GM18505 (cell line): ENCODE measurements around the gene CDK5RAP2.
"Not testable (repeated sequence)": the region's sequence is repeated elsewhere in the genome, so short reads cannot be mapped to it uniquely, and the experiment has no call there.

Experiments
- ATAC-seq: cut with Tn5 transposase; IDR thresholded peaks from one replicate; pipeline ENCODE4 v1.9.1; 2021; ENCODE audit not compliant: unreplicated experiment
- POLR2A ChIP-seq: IDR thresholded peaks from 4 replicates; pipeline ENCODE4 v1.6.1; 2011; ENCODE audit warnings: borderline replicate concordance; ENCODE audit not compliant: insufficient read depth, insufficient read length; ENCODE audit errors: extremely low read depth

CDK5RAP2 gene

GRCh38 chr9:120500733-120501132 is 79.2 kb downstream of the CDK5RAP2 start:
- no peak for ATAC-seq
- TF ChIP-seq POLR2A, result no peak

GRCh38 chr9:120497865-120498264 is 82.1 kb downstream of the CDK5RAP2 start:
- ATAC-seq, result not testable (repeated sequence)

GRCh38 chr9:120496438-120496837 is 83.5 kb downstream of the CDK5RAP2 start:
- not testable (repeated sequence) for ATAC-seq

DNA sequence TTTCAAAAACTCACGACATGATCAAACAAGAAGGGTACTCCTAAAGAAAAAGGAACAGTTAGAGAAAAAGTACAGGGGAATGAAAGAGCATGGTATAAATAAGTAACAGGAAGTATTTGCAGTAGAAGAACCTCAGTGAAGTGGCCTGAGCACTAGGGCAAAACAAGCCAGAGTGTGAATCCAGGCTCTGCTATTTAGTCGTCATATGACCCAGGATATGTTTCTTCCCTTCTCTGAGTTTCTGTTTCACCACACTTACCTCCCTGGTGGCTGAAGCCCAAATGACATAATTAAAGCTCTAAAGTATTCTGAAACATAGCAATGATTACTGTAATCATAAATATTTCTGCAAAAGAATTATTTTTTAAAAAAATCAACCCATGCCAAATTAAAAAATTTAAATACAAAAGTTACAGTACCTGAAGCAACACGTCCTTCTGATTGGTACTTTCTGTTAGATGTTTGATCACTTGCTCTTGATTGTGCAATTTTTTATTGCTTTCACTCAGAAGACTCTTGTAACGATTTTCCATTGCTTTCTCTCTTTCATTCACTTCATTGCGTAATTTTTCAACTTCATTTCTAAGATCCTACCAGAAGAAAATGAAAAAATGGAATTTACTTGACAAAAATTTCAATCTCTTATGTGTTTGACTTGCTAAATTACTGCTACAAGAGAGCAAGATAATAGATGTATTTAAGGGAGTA is 88.9 kb downstream of the CDK5RAP2 start:
- TF ChIP-seq POLR2A, result no peak
- peak; percentile 95 for ATAC-seq

GRCh38 chr9:120486835-120487234 is 93.1 kb downstream of the CDK5RAP2 start:
- no peak for TF ChIP-seq POLR2A
- ATAC-seq, result no peak

GRCh38 chr9:120486347-120486746 is 93.6 kb downstream of the CDK5RAP2 start:
- no peak for ATAC-seq
- TF ChIP-seq POLR2A, result no peak

GRCh38 chr9:120485788-120486187 is 94.2 kb downstream of the CDK5RAP2 start:
- no peak for TF ChIP-seq POLR2A
- no peak for ATAC-seq

DNA sequence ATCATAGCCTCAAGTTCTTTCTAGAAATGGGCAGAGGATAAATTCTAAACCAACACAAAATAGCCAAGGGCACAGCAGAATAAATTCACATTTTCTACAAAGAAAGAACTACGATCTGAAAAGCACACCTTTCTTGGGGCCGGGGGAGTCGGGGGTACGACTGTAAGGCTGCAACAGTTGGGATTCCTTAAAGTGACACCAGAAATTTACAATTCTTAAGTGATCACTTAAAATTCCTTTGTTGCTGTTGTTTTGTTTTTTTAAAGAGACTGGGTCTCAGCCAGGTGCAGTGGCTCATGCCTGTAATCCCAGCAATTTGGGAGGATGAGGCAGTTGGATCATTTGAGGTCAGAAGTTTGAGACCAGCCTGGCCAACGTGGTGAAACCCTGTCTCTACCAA is 95.8 kb downstream of the CDK5RAP2 start:
- no peak for TF ChIP-seq POLR2A
- no peak for ATAC-seq

GRCh38 chr9:120482424-120483186 is 97.4 kb downstream of the CDK5RAP2 start:
- no peak for ATAC-seq
- no peak for TF ChIP-seq POLR2A

DNA sequence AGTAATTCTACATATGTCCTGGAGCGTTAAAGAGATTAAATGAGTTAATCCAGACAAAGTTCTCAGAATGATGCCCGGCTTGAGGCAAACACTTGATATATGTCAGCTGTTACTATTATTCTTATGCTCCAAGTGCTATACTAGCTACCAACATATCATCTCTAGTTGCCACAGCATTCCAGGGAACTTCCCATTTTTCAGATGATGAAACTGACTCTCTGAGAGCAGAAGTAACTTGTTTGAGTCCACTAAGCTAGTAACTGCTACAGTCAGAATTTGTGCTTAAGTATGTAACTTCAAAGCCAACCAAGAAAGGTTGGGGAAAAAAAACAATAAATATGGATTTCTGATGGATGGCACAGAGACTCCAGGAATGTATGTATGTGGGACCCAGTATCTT is 98.1 kb downstream of the CDK5RAP2 start:
- TF ChIP-seq POLR2A, result no peak
- ATAC-seq, result no peak

- ATAC-seq, result no peak
These were observed 98.7 kb downstream of the CDK5RAP2 start for GRCh38 chr9:120481248-120481647.

GRCh38 chr9:120480707-120481106 is 99.3 kb downstream of the CDK5RAP2 start:
- TF ChIP-seq POLR2A, result no peak
- ATAC-seq, result no peak

More at GRCh38 chr9:120481248-120481647, 98.7 kb downstream of the CDK5RAP2 start:
- no peak for TF ChIP-seq POLR2A

GRCh38 chr9:120478208-120478607 is 101.8 kb downstream of the CDK5RAP2 start:
- TF ChIP-seq POLR2A, result no peak
- no peak for ATAC-seq

DNA sequence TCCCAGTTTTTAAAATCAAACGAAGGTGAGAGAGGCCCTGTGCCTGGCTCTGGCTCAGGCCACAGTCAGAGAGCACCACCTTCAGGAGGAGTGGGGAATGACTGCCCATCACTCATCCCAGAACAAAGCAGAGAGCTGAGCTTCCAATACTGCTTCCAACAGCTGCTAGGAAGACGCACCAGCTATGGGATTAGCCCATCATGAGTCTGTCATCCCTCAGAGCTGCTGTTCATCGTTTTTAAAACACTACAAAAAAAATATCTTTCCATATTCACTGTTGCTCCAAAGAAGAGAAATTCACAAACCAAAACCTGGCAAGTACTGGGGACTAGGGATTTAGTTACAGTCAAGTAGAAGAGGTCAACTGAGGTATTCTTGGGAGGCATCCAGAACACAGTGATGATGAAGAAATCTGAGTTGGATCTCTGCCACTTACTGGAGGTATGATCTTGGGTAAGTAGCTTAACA is 102.4 kb downstream of the CDK5RAP2 start:
- no peak for ATAC-seq

GRCh38 chr9:120475341-120475740 is 104.6 kb downstream of the CDK5RAP2 start:
- no peak for TF ChIP-seq POLR2A
- ATAC-seq, result no peak

More for the DNA sequence above, 102.4 kb downstream of the CDK5RAP2 start:
- no peak for TF ChIP-seq POLR2A
